HAP-1 (cell line): ENCODE results near the gene PPP1R10.
A peak's percentile ranks its signal among the peaks of the same experiment; 100 is the strongest.

Source experiments
- DNase-seq, 2 experiments: peaks; one replicate each; pipeline ENCODE4 v3.0.0-alpha.2; 2016 to 2020; ENCODE audit warnings: low spot score in 2 of 2
- H3K27me3 ChIP-seq: fragments of 250-450 bp; sonication (Bioruptor Pico); 2 replicates; pipeline ENCODE4 v1.5.1; 2020; ENCODE audit warnings: low read depth, mild to moderate bottlenecking, moderate library complexity
- H3K36me3 ChIP-seq: fragments of 250-450 bp; sonication (Bioruptor Pico); replicated peaks from 2 replicates; pipeline ENCODE4 v1.5.1; 2020; ENCODE audit warnings: mild to moderate bottlenecking
- H3K4me1 ChIP-seq: fragments of 250-450 bp; sonication (Bioruptor Pico); 2 replicates; pipeline ENCODE4 v1.5.1; 2020; ENCODE audit warnings: mild to moderate bottlenecking
- H3K4me3 ChIP-seq: fragments of 250-450 bp; sonication (Bioruptor Pico); 2 replicates; pipeline ENCODE4 v1.5.1; 2020; ENCODE audit warnings: mild to moderate bottlenecking, moderate library complexity
- H3K9me3 ChIP-seq: fragments of 250-450 bp; sonication (Bioruptor Pico); 2 replicates; pipeline ENCODE4 v1.5.1; 2020; ENCODE audit warnings: mild to moderate bottlenecking, moderate library complexity
- in situ Hi-C: fragments of 300-500 bp; cut with MboI; formaldehyde crosslinking; loops from 3 replicates; pipeline ENCODE4 v1.14.3; 2020; ENCODE audit warnings: low sequenced_read_pairs, inconsistent platforms, mixed read lengths

Gene PPP1R10

GRCh38 chr6:30614843-30615218 lies 2.2 kb downstream of the PPP1R10 start:
- peak; percentile 92 to 93 for DNase-seq
- Histone ChIP-seq H3K36me3 (peaks cover 63% of the 10 kb centered on the region), H3K4me3 (peak overlapping the region; percentile 99), H3K4me1 (peaks cover 32% of the 10 kb centered on the region), H3K9me3 (no peaks in the 10 kb centered on the region), H3K27me3 (no peaks in the 10 kb centered on the region)
- in situ Hi-C loops = loop anchor here (5.0 kb wide), 1 partner anchor 107 kb away; the partner anchor contains the start of gene TUBB

- no peak for DNase-seq
- H3K9me3 ChIP-seq = no peaks in the 10 kb centered on the region
- H3K36me3 ChIP-seq = peaks cover 63% of the 10 kb centered on the region
- H3K4me3 ChIP-seq = peak overlapping the region; percentile 99
- in situ Hi-C loops = no loop called here
- peaks cover 32% of the 10 kb centered on the region for H3K4me1 ChIP-seq
- H3K27me3 ChIP-seq = no peaks in the 10 kb centered on the region
These were observed 2.8 kb downstream of the PPP1R10 start for GRCh38 chr6:30614044-30614842.

GRCh38 chr6:30613251-30614043 lies 3.6 kb downstream of the PPP1R10 start:
- Histone ChIP-seq H3K4me1 (peaks cover 27% of the 10 kb centered on the region), H3K9me3 (no peaks in the 10 kb centered on the region), H3K27me3 (no peaks in the 10 kb centered on the region), H3K36me3 (peaks cover 67% of the 10 kb centered on the region), H3K4me3 (no peak overlapping the region)
- in situ Hi-C loops = no loop called here
- DNase-seq = no peak

- peaks cover 27% of the 10 kb centered on the region for H3K4me1 ChIP-seq
- no peak for DNase-seq
- H3K27me3 ChIP-seq = no peaks in the 10 kb centered on the region
- in situ Hi-C loops = no loop called here
- H3K9me3 ChIP-seq = no peaks in the 10 kb centered on the region
- H3K4me3 ChIP-seq = no peak overlapping the region
- peaks cover 74% of the 10 kb centered on the region for H3K36me3 ChIP-seq
These were observed 4.3 kb downstream of the PPP1R10 start for GRCh38 chr6:30612687-30613248.

GRCh38 chr6:30612213-30612612 lies 4.8 kb downstream of the PPP1R10 start:
- in situ Hi-C loops = no loop called here
- no peaks in the 10 kb centered on the region for H3K27me3 ChIP-seq
- no peaks in the 10 kb centered on the region for H3K9me3 ChIP-seq
- no peak for DNase-seq
- H3K36me3 ChIP-seq = peaks cover 79% of the 10 kb centered on the region
- peaks cover 27% of the 10 kb centered on the region for H3K4me1 ChIP-seq
- no peak overlapping the region for H3K4me3 ChIP-seq

GRCh38 chr6:30611856-30612194 lies 5.2 kb downstream of the PPP1R10 start:
- Histone ChIP-seq H3K36me3 (peaks cover 81% of the 10 kb centered on the region), H3K4me1 (peaks cover 27% of the 10 kb centered on the region), H3K4me3 (no peak overlapping the region), H3K27me3 (no peaks in the 10 kb centered on the region), H3K9me3 (no peaks in the 10 kb centered on the region)
- in situ Hi-C loops = no loop called here
- no peak for DNase-seq

GRCh38 chr6:30611150-30611855 lies 5.7 kb downstream of the PPP1R10 start:
- H3K9me3 ChIP-seq = no peaks in the 10 kb centered on the region
- H3K27me3 ChIP-seq = no peaks in the 10 kb centered on the region
- H3K4me1 ChIP-seq = peaks cover 27% of the 10 kb centered on the region
- peaks cover 81% of the 10 kb centered on the region for H3K36me3 ChIP-seq
- no peak overlapping the region for H3K4me3 ChIP-seq
- no peak for DNase-seq
- in situ Hi-C loops = no loop called here

GRCh38 chr6:30610065-30610464 lies 7.0 kb downstream of the PPP1R10 start:
- H3K36me3 ChIP-seq = peaks cover 89% of the 10 kb centered on the region
- DNase-seq = no peak
- in situ Hi-C loops = no loop called here

GRCh38 chr6:30603961-30604360 lies 13.1 kb downstream of the PPP1R10 start:
- Histone ChIP-seq H3K27me3 (no peaks in the 10 kb centered on the region), H3K9me3 (no peaks in the 10 kb centered on the region), H3K36me3 (peaks cover 90% of the 10 kb centered on the region), H3K4me1 (no peaks in the 10 kb centered on the region), H3K4me3 (no peak overlapping the region)
- DNase-seq = no peak
- in situ Hi-C loops = no loop called here

More at GRCh38 chr6:30610065-30610464, 7.0 kb downstream of the PPP1R10 start:
- Histone ChIP-seq H3K4me3 (no peak overlapping the region), H3K27me3 (no peaks in the 10 kb centered on the region), H3K4me1 (peaks cover 27% of the 10 kb centered on the region), H3K9me3 (no peaks in the 10 kb centered on the region)

GRCh38 chr6:30601815-30602641 lies 15.0 kb downstream of the PPP1R10 start:
- Histone ChIP-seq H3K9me3 (no peaks in the 10 kb centered on the region), H3K27me3 (no peaks in the 10 kb centered on the region), H3K4me1 (no peaks in the 10 kb centered on the region), H3K36me3 (peaks cover 70% of the 10 kb centered on the region), H3K4me3 (no peak overlapping the region)
- no peak for DNase-seq
- in situ Hi-C loops = no loop called here

- Histone ChIP-seq H3K4me1 (no peaks in the 10 kb centered on the region), H3K27me3 (no peaks in the 10 kb centered on the region), H3K36me3 (peaks cover 64% of the 10 kb centered on the region), H3K9me3 (no peaks in the 10 kb centered on the region), H3K4me3 (no peak overlapping the region)
- in situ Hi-C loops = no loop called here
- no peak for DNase-seq
These were observed 15.6 kb downstream of the PPP1R10 start for GRCh38 chr6:30601436-30601814.

- in situ Hi-C loops = no loop called here
- Histone ChIP-seq H3K9me3 (no peaks in the 10 kb centered on the region), H3K36me3 (peaks cover 55% of the 10 kb centered on the region), H3K4me3 (no peak overlapping the region), H3K27me3 (no peaks in the 10 kb centered on the region), H3K4me1 (no peaks in the 10 kb centered on the region)
- DNase-seq = no peak
These were observed 16.5 kb downstream of the PPP1R10 start for GRCh38 chr6:30600451-30600961.
